ENCODE results near the gene WNT3A.

WNT3A gene

GRCh38 chr1:228007049-228007800 lies 427 bp downstream of the WNT3A start (continued):
- TF ChIP-seq PRDM2 (tag by site-specific recombination; IDR thresholded peaks at IDR 0.05; ENCODE audit: borderline replicate concordance) (no peak), SCRT2 (tag by site-specific recombination; IDR thresholded peaks at IDR 0.05) (no peak), ZNF239 (tag by site-specific recombination; IDR thresholded peaks at IDR 0.05) (no peak), KLF10 (tag by site-specific recombination; IDR thresholded peaks at IDR 0.05) (no peak), ZNF16 (tag by site-specific recombination; IDR thresholded peaks at IDR 0.05; ENCODE audit: low read depth) (no peak), ZNF692 (tag by site-specific recombination; IDR thresholded peaks at IDR 0.05) (peak; percentile 51), GLIS1 (tag by site-specific recombination; IDR thresholded peaks at IDR 0.05) (peak; percentile 54), ZNF433 (tag by site-specific recombination; IDR thresholded peaks at IDR 0.05; ENCODE audit: low read depth) (no peak), ZNF426 (tag by site-specific recombination; IDR thresholded peaks at IDR 0.05) (no peak), ZNF747 (tag by site-specific recombination; IDR thresholded peaks at IDR 0.05) (no peak), ZNF202 (tag by site-specific recombination; IDR thresholded peaks at IDR 0.05; ENCODE audit: borderline replicate concordance) (peak; percentile 87), ZNF571 (tag by site-specific recombination; IDR thresholded peaks at IDR 0.05) (no peak), ZNF518A (tag by site-specific recombination; conservative IDR thresholded peaks at IDR 0.05; ENCODE audit: low read depth) (no peak), SALL2 (tag by site-specific recombination; IDR thresholded peaks at IDR 0.05; ENCODE audit: borderline replicate concordance) (no peak), ATF2 (tag by site-specific recombination; IDR thresholded peaks at IDR 0.05; ENCODE audit: low read depth) (no peak), ELK4 (IDR thresholded peaks at IDR 0.05; ENCODE audit: borderline replicate concordance, low read depth, low read length) (no peak), ZFP41 (tag by site-specific recombination; IDR thresholded peaks at IDR 0.05; ENCODE audit: borderline replicate concordance) (no peak), PRDM10 (tag by site-specific recombination; IDR thresholded peaks at IDR 0.05) (no peak), ZNF423 (tag by site-specific recombination; IDR thresholded peaks at IDR 0.05) (no peak)
